Loucy (cell line): ENCODE results near the gene METTL4.

Source experiments
- EZH2phosphoT487 ChIP-seq: fragments of 200-600 bp; IDR thresholded peaks from 2 replicates; pipeline ENCODE4 v1.6.1; 2018; ENCODE audit warnings: antibody characterized with exemption, mild to moderate bottlenecking, moderate library complexity, borderline replicate concordance
- TF ChIP-seq, protein P1 (sequence below): fragments of 200-600 bp; sonication (generic); conservative IDR thresholded peaks from 2 replicates; pipeline ENCODE4 v1.5.1; 2014; ENCODE audit warnings: mild to moderate bottlenecking, antibody characterized with exemption, low read length

DNA sequence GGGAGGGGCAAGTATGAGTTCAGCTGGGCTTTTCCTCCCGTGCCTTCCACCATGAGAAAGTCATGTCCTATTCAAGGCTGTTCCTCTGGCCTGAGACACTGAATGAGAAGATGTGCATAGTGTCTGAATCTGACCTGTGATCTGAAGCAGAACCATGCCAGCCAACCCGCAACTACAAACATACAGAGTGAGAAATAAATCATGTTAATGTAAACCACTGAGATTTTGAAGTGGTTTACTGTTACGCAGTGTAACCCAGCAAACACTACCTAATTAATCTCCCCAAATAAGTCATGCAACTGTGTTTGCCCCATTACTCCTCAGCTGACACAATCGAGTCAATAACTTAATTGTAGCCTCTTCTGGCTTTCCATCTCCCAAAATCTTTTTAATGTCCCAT is 49.2 kb downstream of the METTL4 start:
- TF ChIP-seq, protein P1, sequence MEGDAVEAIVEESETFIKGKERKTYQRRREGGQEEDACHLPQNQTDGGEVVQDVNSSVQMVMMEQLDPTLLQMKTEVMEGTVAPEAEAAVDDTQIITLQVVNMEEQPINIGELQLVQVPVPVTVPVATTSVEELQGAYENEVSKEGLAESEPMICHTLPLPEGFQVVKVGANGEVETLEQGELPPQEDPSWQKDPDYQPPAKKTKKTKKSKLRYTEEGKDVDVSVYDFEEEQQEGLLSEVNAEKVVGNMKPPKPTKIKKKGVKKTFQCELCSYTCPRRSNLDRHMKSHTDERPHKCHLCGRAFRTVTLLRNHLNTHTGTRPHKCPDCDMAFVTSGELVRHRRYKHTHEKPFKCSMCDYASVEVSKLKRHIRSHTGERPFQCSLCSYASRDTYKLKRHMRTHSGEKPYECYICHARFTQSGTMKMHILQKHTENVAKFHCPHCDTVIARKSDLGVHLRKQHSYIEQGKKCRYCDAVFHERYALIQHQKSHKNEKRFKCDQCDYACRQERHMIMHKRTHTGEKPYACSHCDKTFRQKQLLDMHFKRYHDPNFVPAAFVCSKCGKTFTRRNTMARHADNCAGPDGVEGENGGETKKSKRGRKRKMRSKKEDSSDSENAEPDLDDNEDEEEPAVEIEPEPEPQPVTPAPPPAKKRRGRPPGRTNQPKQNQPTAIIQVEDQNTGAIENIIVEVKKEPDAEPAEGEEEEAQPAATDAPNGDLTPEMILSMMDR = no peak
- no peak for TF ChIP-seq EZH2phosphoT487
